Endothelial cell (in vitro differentiated cells): Measurements from ENCODE around the gene FXYD7. TPM values are rescaled to one million over a fixed set of nuclear protein-coding genes. Genes with fewer than 3 reads are reported as not detected.

ENCODE experiments used
- DNase-seq: peaks from one replicate; pipeline ENCODE4 v3.0.0; 2021; ENCODE audit warnings: low spot score
- H3K27ac Mint-ChIP-seq: one replicate; pipeline ENCODE4 v1.8.0; 2021; ENCODE audit warnings: mixed read lengths, inconsistent platforms; ENCODE audit not compliant: unreplicated experiment
- H3K27me3 Mint-ChIP-seq: one replicate; pipeline ENCODE4 v1.8.0; 2021; ENCODE audit warnings: mild to moderate bottlenecking, moderate library complexity, mixed read lengths, inconsistent platforms; ENCODE audit not compliant: unreplicated experiment
- H3K36me3 Mint-ChIP-seq: one replicate; pipeline ENCODE4 v1.8.0; 2021; ENCODE audit warnings: mild to moderate bottlenecking, low read depth, mixed read lengths, inconsistent platforms; ENCODE audit not compliant: unreplicated experiment
- H3K4me1 Mint-ChIP-seq: one replicate; pipeline ENCODE4 v1.8.0; 2021; ENCODE audit warnings: mild to moderate bottlenecking, mixed read lengths, inconsistent platforms; ENCODE audit not compliant: unreplicated experiment
- H3K4me3 Mint-ChIP-seq: one replicate; pipeline ENCODE4 v1.8.0; 2021; ENCODE audit warnings: mild to moderate bottlenecking, mixed read lengths, inconsistent platforms; ENCODE audit not compliant: unreplicated experiment
- H3K9me3 Mint-ChIP-seq: one replicate; pipeline ENCODE4 v1.8.0; 2021; ENCODE audit warnings: mixed read lengths, inconsistent platforms; ENCODE audit not compliant: unreplicated experiment
- CTCF ChIP-seq: fragments of 200-600 bp; sonication (generic); IDR thresholded peaks from one replicate; pipeline ENCODE4 v1.5.0; 2021; ENCODE audit warnings: antibody characterized with exemption; ENCODE audit not compliant: unreplicated experiment
- total RNA-seq: library from RNA; stranded (reverse); fragmentation: NEBNext Ultra II Directional; extraction: Animal tissue kit (Norgen Biotek cat#: 25700); gene quantifications from one replicate; pipeline ENCODE4 v1.2.1, GENCODE V29; 2021; ENCODE audit not compliant: unreplicated experiment

The FXYD7 gene
- total RNA-seq, 1 donor from 2014 or later = 0.67 TPM

- no peak overlapping the region for H3K27ac Mint-ChIP-seq
- H3K4me1 Mint-ChIP-seq = peaks cover 10% of the 10 kb centered on the region
- H3K27me3 Mint-ChIP-seq = peaks cover 7% of the 10 kb centered on the region
- peak; percentile 94 for TF ChIP-seq CTCF
- H3K9me3 Mint-ChIP-seq = no peaks in the 10 kb centered on the region
- no peaks in the 10 kb centered on the region for H3K36me3 Mint-ChIP-seq
- H3K4me3 Mint-ChIP-seq = peak overlapping the region; percentile 51
- peak; percentile 80 for DNase-seq
Observed at GRCh38 chr19:35114353-35115176, 28.5 kb upstream of the FXYD7 start.

- H3K4me1 Mint-ChIP-seq = peaks cover 10% of the 10 kb centered on the region
- TF ChIP-seq CTCF = no peak
- H3K9me3 Mint-ChIP-seq = no peaks in the 10 kb centered on the region
- H3K27me3 Mint-ChIP-seq = peaks cover 7% of the 10 kb centered on the region
- DNase-seq = no peak
- H3K27ac Mint-ChIP-seq = no peak within 1 kb of the TSS
- H3K4me3 Mint-ChIP-seq = peak within 1 kb of the TSS; percentile 56
- H3K36me3 Mint-ChIP-seq = no peaks in the 10 kb centered on the region
Observed at GRCh38 chr19:35115177-35115951, 27.7 kb upstream of the FXYD7 start, which contains the start of gene FXYD3. TSS of gene FXYD3 (plus strand) at chr19:35115823. CDS start at chr19:35119377, 3,554 bp downstream.

- DNase-seq = no peak
- no peak for TF ChIP-seq CTCF
- Mint-ChIP-seq H3K36me3 (no peaks in the 10 kb centered on the region), H3K4me1 (peaks cover 6% of the 10 kb centered on the region), H3K4me3 (peak overlapping the region; percentile 56), H3K27ac (no peak overlapping the region), H3K27me3 (peaks cover 7% of the 10 kb centered on the region), H3K9me3 (no peaks in the 10 kb centered on the region)
Observed at GRCh38 chr19:35116072-35116801, 26.8 kb upstream of the FXYD7 start.

GRCh38 chr19:35117116-35117515, 25.9 kb upstream of the FXYD7 start:
- H3K27me3 Mint-ChIP-seq = peaks cover 7% of the 10 kb centered on the region
- H3K36me3 Mint-ChIP-seq = no peaks in the 10 kb centered on the region
- no peak overlapping the region for H3K27ac Mint-ChIP-seq
- H3K4me3 Mint-ChIP-seq = no peak overlapping the region
- peaks cover 3% of the 10 kb centered on the region for H3K4me1 Mint-ChIP-seq
- DNase-seq = no peak
- no peak for TF ChIP-seq CTCF
- H3K9me3 Mint-ChIP-seq = no peaks in the 10 kb centered on the region
